Activated CD8-positive, alpha-beta memory T cell treated with anti-CD3 and anti-CD28 coated beads for 24 hours (primary cell): Measurements from ENCODE around the gene MAST4.

Experiments used
- DNase-seq: peaks from one replicate; pipeline ENCODE4 v3.0.0-alpha.2; 2020

MAST4 gene

GRCh38 chr5:66923457-66923856, 327.3 kb downstream of the MAST4 start:
- DNase-seq = no peak

GRCh38 chr5:66923922-66924321, 327.7 kb downstream of the MAST4 start:
- no peak for DNase-seq

- DNase-seq = no peak
Measured at GRCh38 chr5:66927140-66927539, 330.9 kb downstream of the MAST4 start.

- DNase-seq = no peak
Measured at GRCh38 chr5:66929281-66929680, 333.1 kb downstream of the MAST4 start.

- no peak for DNase-seq
Measured at GRCh38 chr5:66929995-66930394, 333.8 kb downstream of the MAST4 start.

GRCh38 chr5:66931651-66932050, 335.5 kb downstream of the MAST4 start:
- no peak for DNase-seq

- DNase-seq = no peak
Measured at GRCh38 chr5:66932457-66932856, 336.3 kb downstream of the MAST4 start.

- no peak for DNase-seq
Measured at GRCh38 chr5:66933066-66933465, 336.9 kb downstream of the MAST4 start.

GRCh38 chr5:66939094-66939493, 342.9 kb downstream of the MAST4 start:
- DNase-seq = no peak

- no peak for DNase-seq
Measured at GRCh38 chr5:66945389-66946349, 349.5 kb downstream of the MAST4 start.

- DNase-seq = no peak
Measured at GRCh38 chr5:66947458-66947857, 351.3 kb downstream of the MAST4 start.

GRCh38 chr5:66949066-66949465, 352.9 kb downstream of the MAST4 start:
- no peak for DNase-seq

- no peak for DNase-seq
Measured at GRCh38 chr5:66952153-66952552, 356.0 kb downstream of the MAST4 start.

GRCh38 chr5:66956439-66956838, 360.2 kb downstream of the MAST4 start:
- no peak for DNase-seq

- no peak for DNase-seq
Measured at GRCh38 chr5:66958201-66958979, 362.2 kb downstream of the MAST4 start.

- DNase-seq = no peak
Measured at GRCh38 chr5:66958980-66959641, 362.9 kb downstream of the MAST4 start.

GRCh38 chr5:66959653-66960052, 363.5 kb downstream of the MAST4 start:
- no peak for DNase-seq

- DNase-seq = no peak
Measured at GRCh38 chr5:66960369-66961137, 364.4 kb downstream of the MAST4 start.

GRCh38 chr5:66963559-66963971, 367.4 kb downstream of the MAST4 start:
- DNase-seq = no peak

- DNase-seq = no peak
Measured at GRCh38 chr5:66966439-66966838, 370.2 kb downstream of the MAST4 start.

- no peak for DNase-seq
Measured at GRCh38 chr5:66967102-66967501, 370.9 kb downstream of the MAST4 start.

GRCh38 chr5:66967826-66968262, 371.7 kb downstream of the MAST4 start:
- no peak for DNase-seq
